ENCODE measurements around the gene GTPBP4. TPM values are rescaled to one million over a fixed set of nuclear protein-coding genes. Genes with fewer than 3 reads are reported as not detected.

Gene GTPBP4
- total RNA-seq, 1 experiment from 2014 or later = 97.4 TPM

DNA sequence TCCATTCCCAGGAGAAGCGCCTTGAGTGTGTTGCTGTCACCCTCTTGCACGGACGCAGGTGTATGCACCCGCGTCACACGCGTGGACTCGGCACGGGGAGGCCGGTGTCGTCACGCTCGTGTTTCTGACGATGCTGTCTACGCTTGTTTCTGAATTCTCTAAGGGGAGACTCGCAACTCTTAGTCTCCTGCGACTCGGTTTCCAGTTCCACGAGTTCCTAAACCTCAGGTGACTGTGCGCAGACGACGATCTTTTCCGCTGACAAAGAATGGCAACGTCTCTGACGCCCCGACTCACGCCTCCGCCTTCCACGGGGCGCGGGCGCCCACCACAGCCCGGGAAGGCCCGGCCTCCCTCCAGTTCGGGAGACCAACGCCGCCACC is 60.1 kb downstream of the GTPBP4 start:
- peaks cover 32% of the 10 kb centered on the region for H3K4me1 Mint-ChIP-seq
- ATAC-seq = no peak
- H3K36me3 Mint-ChIP-seq = peaks cover 45% of the 10 kb centered on the region
- TF ChIP-seq CBFB (CRISPR knock-in tag; IDR thresholded peaks at IDR 0.05; ENCODE audit: low read depth) (no peak), MYBL2 (CRISPR knock-in tag; IDR thresholded peaks at IDR 0.05) (no peak), TP53 (CRISPR knock-in tag; IDR thresholded peaks at IDR 0.05) (no peak), SMAD3 (CRISPR knock-in tag; IDR thresholded peaks at IDR 0.05; ENCODE audit: borderline replicate concordance) (no peak), ZNF416 (CRISPR knock-in tag; IDR thresholded peaks at IDR 0.05) (0 out of 2 replicates have a peak, but pooled peaks have one; percentile 39), FOXP1 (CRISPR knock-in tag; IDR thresholded peaks at IDR 0.05; ENCODE audit: borderline replicate concordance) (no peak), NFYB (CRISPR knock-in tag; conservative IDR thresholded peaks at IDR 0.05; ENCODE audit: low read depth) (no peak), TEAD4 (CRISPR knock-in tag; IDR thresholded peaks at IDR 0.05) (no peak), FOXK1 (CRISPR knock-in tag; IDR thresholded peaks at IDR 0.05) (no peak)
- TF ChIP-seq, protein P1, sequence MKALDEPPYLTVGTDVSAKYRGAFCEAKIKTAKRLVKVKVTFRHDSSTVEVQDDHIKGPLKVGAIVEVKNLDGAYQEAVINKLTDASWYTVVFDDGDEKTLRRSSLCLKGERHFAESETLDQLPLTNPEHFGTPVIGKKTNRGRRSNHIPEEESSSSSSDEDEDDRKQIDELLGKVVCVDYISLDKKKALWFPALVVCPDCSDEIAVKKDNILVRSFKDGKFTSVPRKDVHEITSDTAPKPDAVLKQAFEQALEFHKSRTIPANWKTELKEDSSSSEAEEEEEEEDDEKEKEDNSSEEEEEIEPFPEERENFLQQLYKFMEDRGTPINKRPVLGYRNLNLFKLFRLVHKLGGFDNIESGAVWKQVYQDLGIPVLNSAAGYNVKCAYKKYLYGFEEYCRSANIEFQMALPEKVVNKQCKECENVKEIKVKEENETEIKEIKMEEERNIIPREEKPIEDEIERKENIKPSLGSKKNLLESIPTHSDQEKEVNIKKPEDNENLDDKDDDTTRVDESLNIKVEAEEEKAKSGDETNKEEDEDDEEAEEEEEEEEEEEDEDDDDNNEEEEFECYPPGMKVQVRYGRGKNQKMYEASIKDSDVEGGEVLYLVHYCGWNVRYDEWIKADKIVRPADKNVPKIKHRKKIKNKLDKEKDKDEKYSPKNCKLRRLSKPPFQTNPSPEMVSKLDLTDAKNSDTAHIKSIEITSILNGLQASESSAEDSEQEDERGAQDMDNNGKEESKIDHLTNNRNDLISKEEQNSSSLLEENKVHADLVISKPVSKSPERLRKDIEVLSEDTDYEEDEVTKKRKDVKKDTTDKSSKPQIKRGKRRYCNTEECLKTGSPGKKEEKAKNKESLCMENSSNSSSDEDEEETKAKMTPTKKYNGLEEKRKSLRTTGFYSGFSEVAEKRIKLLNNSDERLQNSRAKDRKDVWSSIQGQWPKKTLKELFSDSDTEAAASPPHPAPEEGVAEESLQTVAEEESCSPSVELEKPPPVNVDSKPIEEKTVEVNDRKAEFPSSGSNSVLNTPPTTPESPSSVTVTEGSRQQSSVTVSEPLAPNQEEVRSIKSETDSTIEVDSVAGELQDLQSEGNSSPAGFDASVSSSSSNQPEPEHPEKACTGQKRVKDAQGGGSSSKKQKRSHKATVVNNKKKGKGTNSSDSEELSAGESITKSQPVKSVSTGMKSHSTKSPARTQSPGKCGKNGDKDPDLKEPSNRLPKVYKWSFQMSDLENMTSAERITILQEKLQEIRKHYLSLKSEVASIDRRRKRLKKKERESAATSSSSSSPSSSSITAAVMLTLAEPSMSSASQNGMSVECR (CRISPR knock-in tag; IDR thresholded peaks at IDR 0.05; ENCODE audit: borderline replicate concordance) = no peak; the same call in 1 of the 2 replicates
- TF ChIP-seq, protein P2, sequence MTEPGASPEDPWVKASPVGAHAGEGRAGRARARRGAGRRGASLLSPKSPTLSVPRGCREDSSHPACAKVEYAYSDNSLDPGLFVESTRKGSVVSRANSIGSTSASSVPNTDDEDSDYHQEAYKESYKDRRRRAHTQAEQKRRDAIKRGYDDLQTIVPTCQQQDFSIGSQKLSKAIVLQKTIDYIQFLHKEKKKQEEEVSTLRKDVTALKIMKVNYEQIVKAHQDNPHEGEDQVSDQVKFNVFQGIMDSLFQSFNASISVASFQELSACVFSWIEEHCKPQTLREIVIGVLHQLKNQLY (CRISPR knock-in tag; IDR thresholded peaks at IDR 0.05) = 0 out of 2 replicates have a peak, but pooled peaks have one; percentile 30
- TF ChIP-seq, protein P3, sequence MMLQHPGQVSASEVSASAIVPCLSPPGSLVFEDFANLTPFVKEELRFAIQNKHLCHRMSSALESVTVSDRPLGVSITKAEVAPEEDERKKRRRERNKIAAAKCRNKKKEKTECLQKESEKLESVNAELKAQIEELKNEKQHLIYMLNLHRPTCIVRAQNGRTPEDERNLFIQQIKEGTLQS (CRISPR knock-in tag; conservative IDR thresholded peaks at IDR 0.05) = no peak
- TF ChIP-seq, protein P4, sequence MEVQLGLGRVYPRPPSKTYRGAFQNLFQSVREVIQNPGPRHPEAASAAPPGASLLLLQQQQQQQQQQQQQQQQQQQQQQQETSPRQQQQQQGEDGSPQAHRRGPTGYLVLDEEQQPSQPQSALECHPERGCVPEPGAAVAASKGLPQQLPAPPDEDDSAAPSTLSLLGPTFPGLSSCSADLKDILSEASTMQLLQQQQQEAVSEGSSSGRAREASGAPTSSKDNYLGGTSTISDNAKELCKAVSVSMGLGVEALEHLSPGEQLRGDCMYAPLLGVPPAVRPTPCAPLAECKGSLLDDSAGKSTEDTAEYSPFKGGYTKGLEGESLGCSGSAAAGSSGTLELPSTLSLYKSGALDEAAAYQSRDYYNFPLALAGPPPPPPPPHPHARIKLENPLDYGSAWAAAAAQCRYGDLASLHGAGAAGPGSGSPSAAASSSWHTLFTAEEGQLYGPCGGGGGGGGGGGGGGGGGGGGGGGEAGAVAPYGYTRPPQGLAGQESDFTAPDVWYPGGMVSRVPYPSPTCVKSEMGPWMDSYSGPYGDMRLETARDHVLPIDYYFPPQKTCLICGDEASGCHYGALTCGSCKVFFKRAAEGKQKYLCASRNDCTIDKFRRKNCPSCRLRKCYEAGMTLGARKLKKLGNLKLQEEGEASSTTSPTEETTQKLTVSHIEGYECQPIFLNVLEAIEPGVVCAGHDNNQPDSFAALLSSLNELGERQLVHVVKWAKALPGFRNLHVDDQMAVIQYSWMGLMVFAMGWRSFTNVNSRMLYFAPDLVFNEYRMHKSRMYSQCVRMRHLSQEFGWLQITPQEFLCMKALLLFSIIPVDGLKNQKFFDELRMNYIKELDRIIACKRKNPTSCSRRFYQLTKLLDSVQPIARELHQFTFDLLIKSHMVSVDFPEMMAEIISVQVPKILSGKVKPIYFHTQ (CRISPR knock-in tag; IDR thresholded peaks at IDR 0.05) = 0 out of 2 replicates have a peak, but pooled peaks have one; percentile 16
- TF ChIP-seq, protein P5, sequence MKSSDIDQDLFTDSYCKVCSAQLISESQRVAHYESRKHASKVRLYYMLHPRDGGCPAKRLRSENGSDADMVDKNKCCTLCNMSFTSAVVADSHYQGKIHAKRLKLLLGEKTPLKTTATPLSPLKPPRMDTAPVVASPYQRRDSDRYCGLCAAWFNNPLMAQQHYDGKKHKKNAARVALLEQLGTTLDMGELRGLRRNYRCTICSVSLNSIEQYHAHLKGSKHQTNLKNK (CRISPR knock-in tag; IDR thresholded peaks at IDR 0.05) = no peak
- peak overlapping the region; percentile 97 for H3K4me3 Mint-ChIP-seq
- peak overlapping the region; percentile 98 for H3K27ac Mint-ChIP-seq
- POLR2A ChIA-PET = interaction anchor here (1.3 to 2.6 kb wide), 3 partner anchors 9 to 61 kb away, joined by 3 to 10 read pairs (median 5); no protein-coding TSS in a partner anchor
- DNase-seq (ENCODE audit: low spot score) = no peak
- no peaks in the 10 kb centered on the region for H3K9me3 Mint-ChIP-seq
- H3K27me3 Mint-ChIP-seq (ENCODE audit: low read depth) = no peaks in the 10 kb centered on the region
- CTCF ChIA-PET = interaction anchor here (0.8 to 2.0 kb wide), 4 partner anchors 13 to 233 kb away, joined by 3 to 7 read pairs (median 4); no protein-coding TSS in a partner anchor

DNA sequence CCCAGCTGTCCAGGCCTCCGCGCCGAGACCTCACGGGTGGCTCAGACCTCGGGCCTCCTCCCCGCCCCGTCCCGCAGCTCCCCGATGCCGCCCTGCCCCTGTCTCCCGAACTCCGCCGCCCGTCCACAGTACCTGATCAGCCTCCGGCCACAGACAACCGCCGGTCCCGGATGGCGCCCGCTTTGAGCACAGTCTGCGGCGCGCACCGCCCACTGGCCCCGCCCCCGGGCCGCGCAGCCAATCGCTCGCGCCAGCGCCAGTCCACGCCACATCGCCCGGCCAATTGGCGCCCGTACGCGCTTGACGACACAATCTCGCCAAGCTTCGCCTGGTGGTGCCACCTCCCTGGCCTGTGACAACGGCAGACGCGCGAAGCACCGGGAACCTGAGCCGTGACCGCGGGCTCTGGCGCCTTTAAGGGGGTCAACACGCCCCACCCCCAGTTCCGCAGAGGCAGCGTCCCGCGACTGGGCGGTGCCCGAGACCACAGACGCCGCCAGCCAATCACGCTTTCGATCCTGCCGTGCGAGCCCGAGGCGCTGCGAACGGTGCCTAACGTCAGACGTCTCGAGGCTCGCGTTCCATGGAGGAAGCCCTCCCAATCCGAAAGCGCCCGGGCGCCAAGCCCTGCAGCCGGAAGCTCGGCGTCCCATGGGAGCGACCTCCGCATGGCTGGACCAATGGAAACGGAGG is 60.6 kb downstream of the GTPBP4 start, which contains the start of gene IDI1:
Gene IDI1, minus strand, starts transcription at position 388 of the 693 bp plus-strand sequence. Its CDS starts 116 bp downstream, at position 272.
- CTCF ChIA-PET = interaction anchor here (0.6 to 2.0 kb wide), 7 partner anchors 13 to 233 kb away, joined by 3 to 7 read pairs (median 4); no protein-coding TSS in a partner anchor
- no peaks in the 10 kb centered on the region for H3K27me3 Mint-ChIP-seq (ENCODE audit: low read depth)
- peak within 1 kb of the TSS; percentile 100 for H3K27ac Mint-ChIP-seq
- no peak for TF ChIP-seq ZNF219 (CRISPR knock-in tag; IDR thresholded peaks at IDR 0.05; ENCODE audit: borderline replicate concordance)
- TF ChIP-seq, protein P2 (CRISPR knock-in tag; IDR thresholded peaks at IDR 0.05) = no peak
- TF ChIP-seq, protein P6, sequence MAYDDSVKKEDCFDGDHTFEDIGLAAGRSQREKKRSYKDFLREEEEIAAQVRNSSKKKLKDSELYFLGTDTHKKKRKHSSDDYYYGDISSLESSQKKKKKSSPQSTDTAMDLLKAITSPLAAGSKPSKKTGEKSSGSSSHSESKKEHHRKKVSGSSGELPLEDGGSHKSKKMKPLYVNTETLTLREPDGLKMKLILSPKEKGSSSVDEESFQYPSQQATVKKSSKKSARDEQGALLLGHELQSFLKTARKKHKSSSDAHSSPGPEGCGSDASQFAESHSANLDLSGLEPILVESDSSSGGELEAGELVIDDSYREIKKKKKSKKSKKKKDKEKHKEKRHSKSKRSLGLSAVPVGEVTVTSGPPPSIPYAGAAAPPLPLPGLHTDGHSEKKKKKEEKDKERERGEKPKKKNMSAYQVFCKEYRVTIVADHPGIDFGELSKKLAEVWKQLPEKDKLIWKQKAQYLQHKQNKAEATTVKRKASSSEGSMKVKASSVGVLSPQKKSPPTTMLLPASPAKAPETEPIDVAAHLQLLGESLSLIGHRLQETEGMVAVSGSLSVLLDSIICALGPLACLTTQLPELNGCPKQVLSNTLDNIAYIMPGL (CRISPR knock-in tag; IDR thresholded peaks at IDR 0.05) = peak; percentile 68; the same call in 1 of the 2 replicates
- no peak for TF ChIP-seq ZNF423 (CRISPR knock-in tag; IDR thresholded peaks at IDR 0.05)
- TF ChIP-seq, protein P7, sequence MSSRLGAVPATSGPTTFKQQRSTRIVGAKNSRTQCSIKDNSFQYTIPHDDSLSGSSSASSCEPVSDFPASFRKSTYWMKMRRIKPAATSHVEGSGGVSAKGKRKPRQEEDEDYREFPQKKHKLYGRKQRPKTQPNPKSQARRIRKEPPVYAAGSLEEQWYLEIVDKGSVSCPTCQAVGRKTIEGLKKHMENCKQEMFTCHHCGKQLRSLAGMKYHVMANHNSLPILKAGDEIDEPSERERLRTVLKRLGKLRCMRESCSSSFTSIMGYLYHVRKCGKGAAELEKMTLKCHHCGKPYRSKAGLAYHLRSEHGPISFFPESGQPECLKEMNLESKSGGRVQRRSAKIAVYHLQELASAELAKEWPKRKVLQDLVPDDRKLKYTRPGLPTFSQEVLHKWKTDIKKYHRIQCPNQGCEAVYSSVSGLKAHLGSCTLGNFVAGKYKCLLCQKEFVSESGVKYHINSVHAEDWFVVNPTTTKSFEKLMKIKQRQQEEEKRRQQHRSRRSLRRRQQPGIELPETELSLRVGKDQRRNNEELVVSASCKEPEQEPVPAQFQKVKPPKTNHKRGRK (CRISPR knock-in tag; IDR thresholded peaks at IDR 0.05; ENCODE audit: borderline replicate concordance) = no peak
- TF ChIP-seq GTF2I (CRISPR knock-in tag; conservative IDR thresholded peaks at IDR 0.05) = no peak

More for the DNA sequence above, 60.6 kb downstream of the GTPBP4 start, which contains the start of gene IDI1:
- H3K4me1 Mint-ChIP-seq = peaks cover 32% of the 10 kb centered on the region
- POLR2A ChIA-PET = interaction anchor here (0.7 to 2.6 kb wide), 5 partner anchors 9 to 905 kb away, joined by 3 to 10 read pairs (median 3); partner anchors contain the start of gene LARP4B
- DNase-seq (ENCODE audit: low spot score) = peak; percentile 96
- peak; percentile 90 for ATAC-seq
- no peaks in the 10 kb centered on the region for H3K9me3 Mint-ChIP-seq
- H3K4me3 Mint-ChIP-seq = peak within 1 kb of the TSS; percentile 97
- peaks cover 46% of the 10 kb centered on the region for H3K36me3 Mint-ChIP-seq

Data from WTC11 (cell line).